ENCODE data around the gene NFE2L3.

GRCh38 chr7:26149391-26149977 lies 2.5 kb upstream of the NFE2L3 start:
- TF ChIP-seq MAX (IDR thresholded peaks at IDR 0.05; ENCODE audit: insufficient read depth, insufficient read length): no peak
- TF ChIP-seq CTCF (IDR thresholded peaks at IDR 0.05; ENCODE audit: extremely low read depth in 1 of 2, insufficient read depth in 1 of 2, low read depth in 1 of 2, low read length in 2 of 2): no peak
- no peak for TF ChIP-seq POLR2A (IDR thresholded peaks at IDR 0.05; ENCODE audit: low read depth, low read length)

Data from endothelial cell of umbilical vein (primary cell).